Body of pancreas (tissue), 4 donors: Measurements from ENCODE around the gene PCDHGC4.

Source experiments
- POLR2A ChIP-seq, 3 donors: fragments of 450-650 bp; IDR thresholded peaks; one replicate each; pipeline ENCODE4 v1.6.1; 2016; ENCODE audit warnings: antibody characterized with exemption in 3 of 3, mild to moderate bottlenecking in 2 of 3
- TF ChIP-seq, protein P1 (sequence below), 7 experiments: fragments of 450-650 bp in 4 of 7; fragments of 200-600 bp in 3 of 7; sonication (generic) in 3 of 7; IDR thresholded peaks; one replicate each; pipeline ENCODE4 v1.5.1; 2016 to 2019; ENCODE audit warnings: antibody characterized with exemption in 7 of 7

DNA sequence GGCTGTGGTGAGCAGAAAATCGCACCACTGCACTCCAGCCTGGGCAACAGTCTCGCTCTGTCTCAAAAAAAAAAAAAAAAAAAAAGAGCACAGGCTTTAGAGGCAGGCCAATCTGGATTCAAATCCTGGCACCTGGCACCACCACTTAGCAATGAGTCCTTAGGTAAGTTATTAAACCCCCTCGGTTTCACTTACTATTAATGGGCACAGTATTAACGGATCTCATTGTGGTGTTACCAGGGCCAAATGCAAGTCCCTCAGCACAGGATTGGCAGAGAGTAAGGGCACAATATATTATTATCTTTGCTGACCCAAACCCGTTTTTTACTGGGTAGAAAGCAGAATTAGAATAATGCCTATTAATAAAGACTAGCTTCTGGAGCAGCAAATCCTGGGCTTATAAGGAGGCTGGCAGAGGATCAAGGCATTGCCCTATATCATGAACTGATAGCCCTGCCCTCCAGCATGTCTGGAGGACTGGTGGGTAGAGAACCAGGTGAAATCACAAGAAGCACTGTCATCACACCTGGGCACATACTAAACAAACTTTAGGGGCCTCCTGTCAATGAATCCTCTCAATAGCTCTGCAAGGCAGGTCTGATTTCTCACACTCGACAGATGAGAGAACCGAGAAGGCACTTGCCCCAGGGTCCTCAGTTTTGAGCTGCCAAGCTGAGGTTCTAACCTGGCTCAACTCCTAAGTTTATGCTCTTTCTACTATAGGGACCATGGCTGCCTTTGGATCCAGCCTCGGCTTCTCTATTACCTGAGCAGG lies 21.7 kb downstream of the PCDHGC4 start:
- no peak for TF ChIP-seq POLR2A (IDR thresholded peaks at IDR 0.05)
- TF ChIP-seq, protein P1, sequence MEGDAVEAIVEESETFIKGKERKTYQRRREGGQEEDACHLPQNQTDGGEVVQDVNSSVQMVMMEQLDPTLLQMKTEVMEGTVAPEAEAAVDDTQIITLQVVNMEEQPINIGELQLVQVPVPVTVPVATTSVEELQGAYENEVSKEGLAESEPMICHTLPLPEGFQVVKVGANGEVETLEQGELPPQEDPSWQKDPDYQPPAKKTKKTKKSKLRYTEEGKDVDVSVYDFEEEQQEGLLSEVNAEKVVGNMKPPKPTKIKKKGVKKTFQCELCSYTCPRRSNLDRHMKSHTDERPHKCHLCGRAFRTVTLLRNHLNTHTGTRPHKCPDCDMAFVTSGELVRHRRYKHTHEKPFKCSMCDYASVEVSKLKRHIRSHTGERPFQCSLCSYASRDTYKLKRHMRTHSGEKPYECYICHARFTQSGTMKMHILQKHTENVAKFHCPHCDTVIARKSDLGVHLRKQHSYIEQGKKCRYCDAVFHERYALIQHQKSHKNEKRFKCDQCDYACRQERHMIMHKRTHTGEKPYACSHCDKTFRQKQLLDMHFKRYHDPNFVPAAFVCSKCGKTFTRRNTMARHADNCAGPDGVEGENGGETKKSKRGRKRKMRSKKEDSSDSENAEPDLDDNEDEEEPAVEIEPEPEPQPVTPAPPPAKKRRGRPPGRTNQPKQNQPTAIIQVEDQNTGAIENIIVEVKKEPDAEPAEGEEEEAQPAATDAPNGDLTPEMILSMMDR (IDR thresholded peaks at IDR 0.05), result no peak
